GM21576 (cell line): ENCODE results near the gene SLC12A8.

Experiments used
- ATAC-seq: cut with Tn5 transposase; IDR thresholded peaks from one replicate; pipeline ENCODE4 v1.9.1; 2021; ENCODE audit warnings: mild to moderate bottlenecking, moderate library complexity; ENCODE audit not compliant: unreplicated experiment

Gene SLC12A8

DNA sequence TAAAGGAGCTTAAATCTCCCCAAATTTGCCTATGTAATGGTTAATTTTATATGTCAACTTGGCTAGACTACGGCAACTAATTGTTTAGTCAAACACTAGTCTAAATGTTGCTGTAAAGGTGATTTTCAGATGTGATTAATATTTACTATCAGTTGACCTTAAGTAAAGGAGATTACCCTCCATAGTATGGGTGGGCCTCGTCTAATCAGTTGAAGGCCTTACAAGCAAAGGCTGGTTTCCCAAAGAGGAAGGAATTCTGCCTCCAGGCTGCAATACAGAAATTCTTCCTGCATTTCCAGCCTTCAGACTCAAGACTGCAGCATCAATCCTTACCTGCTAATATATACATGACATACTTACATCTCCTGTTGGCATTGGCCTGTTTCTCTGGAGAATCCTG, 23.6 kb downstream of the SLC12A8 start:
- no peak for ATAC-seq

DNA sequence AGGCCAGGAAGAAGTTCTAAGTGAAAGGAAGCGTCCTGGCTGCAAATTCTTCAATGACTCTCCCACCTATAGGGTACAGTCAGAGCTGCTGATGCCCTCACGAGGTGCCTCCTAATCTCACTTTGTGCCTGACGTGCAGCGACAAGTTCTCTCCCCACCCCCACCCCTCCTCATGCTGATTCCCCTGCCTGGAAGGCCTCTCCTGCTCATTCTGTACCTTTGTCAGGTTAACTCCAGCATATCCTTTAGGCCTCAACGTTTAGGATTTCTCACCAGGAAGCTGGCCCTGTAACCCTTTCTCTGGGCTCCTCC, 25.0 kb downstream of the SLC12A8 start:
- no peak for ATAC-seq

DNA sequence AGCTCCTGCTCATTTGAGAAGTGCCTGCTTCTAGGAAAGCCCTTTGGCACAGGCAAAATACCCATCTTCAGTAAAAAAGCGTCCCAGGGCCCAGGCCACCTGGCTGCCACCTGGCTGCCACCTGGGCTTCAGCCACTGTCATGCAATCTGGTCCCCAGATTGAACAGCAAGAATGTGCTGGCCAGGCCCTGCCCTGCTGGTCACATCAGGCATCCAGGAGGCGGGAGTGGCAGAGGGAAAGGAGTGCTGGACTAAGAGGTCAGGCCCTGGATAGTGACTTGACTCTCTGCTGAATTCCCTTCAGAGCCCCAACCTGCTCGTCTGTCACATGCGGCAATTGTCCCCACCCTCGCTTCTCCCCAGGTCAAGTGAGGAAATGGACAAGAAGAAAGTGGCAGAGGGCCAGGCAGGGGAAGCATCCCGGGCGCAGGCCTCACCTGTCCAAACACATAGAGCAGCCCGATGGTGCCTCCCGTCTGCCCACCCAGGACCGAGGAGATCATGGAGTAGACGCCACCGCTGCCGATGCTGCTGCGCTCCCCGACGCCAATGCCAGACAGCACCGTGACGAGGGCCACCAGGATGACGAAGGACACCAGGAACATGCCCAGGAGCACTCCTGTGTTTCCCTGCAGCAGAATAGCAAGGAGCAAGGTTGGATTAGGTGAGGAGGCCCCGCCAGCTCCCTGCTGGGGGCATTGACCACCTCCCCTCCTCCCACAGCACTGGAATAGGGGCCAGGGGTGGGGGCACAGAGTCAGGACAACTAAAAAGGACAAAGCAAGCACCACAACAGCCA, 25.5 kb downstream of the SLC12A8 start:
- no peak for ATAC-seq

DNA sequence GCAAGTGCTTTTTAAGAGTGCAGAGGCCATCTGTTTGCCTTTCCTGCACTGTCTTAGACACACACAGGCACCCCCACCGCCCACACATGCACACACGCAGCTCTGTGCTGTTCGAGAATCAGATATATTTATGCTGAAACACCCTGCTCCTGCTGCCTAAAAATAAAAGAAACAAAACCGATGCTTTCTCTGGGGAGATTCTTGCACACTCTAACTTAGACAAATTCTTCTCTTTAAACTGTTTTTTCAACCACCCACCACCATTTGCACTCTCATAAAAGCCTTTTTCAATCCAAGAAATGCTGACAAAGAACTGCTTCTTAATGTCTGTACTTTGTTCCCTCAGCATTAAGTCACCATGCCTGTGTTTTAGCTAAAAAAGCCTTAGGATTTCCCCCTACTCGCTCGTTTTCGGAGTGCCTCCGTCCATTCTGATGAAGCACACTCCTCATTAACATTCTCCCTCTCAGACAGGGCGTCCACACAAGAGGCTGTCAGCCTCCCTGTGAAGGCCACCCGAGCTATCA, 26.2 kb downstream of the SLC12A8 start:
- peak; percentile 74 for ATAC-seq

DNA sequence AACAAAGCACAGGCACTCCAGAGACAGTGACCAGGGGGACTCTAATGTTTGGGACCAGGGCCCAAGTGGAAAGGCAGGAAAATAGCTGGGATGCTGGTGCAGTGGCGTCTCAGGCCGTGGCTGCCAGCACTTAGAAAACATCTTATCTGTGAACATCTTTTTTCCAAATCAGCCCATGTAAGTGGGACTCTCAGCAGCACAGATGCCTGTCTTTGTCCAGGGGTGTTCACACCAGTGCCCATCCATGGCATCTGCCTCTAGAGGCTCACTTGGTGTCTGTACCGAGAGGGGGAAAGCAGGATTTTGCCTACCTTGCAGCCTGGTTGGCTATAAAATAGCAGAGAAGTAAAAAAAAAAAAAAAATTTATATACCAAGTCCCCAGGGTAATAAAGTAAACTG, 26.7 kb downstream of the SLC12A8 start:
- ATAC-seq: no peak

DNA sequence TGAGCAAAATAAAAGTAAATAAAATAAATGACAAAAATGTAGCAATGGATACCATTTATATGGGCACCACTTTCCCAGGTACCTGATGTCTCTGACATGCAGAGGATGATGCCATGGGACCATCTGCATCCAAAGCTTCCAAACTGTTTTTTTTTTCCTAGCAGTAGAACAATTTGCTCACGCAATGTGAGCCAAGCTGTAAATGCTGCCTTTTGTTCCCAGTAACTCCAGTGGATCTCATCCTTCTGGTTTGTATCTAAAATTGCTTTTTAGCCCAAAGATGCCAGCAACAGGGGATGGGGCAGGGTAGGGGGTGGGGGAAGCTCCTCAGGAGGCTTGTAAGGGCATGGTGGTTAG, 32.7 kb downstream of the SLC12A8 start:
- ATAC-seq: no peak

DNA sequence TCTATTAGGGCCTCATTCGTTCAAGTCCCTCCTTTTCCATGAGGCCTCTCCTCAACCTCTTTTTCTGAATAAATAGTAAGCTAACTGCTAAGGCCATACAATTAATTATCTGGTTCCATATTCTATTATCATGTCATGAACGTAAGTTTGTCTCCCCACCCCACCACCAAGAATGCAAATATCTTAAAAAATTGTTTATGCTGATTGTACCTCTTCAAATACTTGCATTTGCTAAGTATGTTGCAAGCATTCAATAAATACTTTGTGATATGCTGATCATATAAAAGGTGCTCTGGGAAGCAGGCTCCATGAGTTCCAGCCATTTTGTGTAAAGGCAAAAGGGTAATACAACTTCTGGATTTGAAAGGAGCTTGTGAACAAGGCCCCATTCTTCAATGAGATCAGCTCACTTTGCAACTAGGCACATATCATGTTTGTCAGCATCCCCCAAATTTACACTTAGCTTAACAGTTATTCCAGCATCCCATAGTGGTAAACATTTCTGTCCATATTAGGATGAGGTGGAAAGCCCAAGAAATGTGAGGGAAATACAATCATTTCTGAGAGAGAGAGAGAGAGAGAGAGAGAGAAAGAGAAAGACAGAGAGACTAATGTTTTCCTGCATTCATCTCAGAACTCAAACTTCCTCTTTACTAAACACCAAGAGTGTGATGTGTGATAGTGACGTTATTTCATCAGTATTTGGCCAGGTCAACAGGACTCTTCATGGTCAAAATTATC, 33.2 kb downstream of the SLC12A8 start:
- ATAC-seq: no peak

DNA sequence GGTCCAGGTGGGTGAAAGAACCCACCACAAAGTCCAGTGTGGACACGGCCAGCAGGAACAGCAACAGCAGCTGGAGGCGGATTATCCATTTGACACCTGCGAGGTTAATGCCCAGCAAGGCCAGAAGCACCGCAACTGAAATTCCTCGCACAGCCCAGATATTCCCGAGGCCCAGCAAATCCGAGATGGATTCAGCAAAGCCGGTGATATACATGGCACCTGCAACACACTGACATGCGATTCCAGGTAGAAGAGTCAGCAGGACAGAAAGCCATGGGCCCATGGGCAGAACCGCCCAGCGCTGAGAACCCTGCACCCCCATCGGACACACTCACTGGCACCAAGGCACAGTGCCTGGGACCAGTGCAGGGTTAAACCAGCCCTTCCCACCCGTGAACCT, 34.8 kb downstream of the SLC12A8 start:
- no peak for ATAC-seq

DNA sequence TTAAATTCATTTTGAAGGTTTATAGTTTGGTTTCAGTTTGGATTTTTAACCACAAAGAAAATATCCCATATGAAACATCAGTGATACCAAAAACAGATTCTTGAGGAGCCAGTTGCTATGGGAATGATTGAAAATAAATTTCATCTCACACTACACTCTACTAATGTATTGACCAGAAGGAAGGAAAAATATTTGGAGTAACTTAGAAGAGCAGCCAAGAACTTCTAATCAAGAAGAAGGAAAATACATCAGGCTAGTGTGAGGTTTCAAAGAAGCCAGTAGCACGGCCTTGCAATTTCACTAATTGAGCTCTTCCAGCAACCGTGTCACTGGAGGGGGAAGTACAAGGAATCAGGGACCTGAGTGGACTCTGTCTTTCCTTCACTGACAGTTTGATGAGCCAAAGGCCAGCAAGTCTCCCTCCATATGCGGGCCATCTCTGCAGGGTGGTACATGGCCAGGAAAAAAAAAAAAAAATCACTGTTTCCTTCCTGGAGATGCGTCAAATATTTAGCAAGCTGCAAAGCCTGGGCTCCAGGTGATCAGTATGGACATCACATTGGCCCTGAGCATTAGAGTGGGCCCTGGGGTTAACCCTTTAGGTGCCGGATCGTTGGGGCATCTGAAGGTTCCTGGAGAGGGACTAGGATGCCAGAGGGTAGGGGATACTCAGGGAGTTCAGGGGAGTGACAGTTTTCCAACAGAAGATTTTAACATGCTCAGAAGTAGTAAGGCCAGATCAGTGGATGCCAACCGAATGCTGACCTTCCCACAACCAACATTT, 37.1 kb downstream of the SLC12A8 start:
- no peak for ATAC-seq

DNA sequence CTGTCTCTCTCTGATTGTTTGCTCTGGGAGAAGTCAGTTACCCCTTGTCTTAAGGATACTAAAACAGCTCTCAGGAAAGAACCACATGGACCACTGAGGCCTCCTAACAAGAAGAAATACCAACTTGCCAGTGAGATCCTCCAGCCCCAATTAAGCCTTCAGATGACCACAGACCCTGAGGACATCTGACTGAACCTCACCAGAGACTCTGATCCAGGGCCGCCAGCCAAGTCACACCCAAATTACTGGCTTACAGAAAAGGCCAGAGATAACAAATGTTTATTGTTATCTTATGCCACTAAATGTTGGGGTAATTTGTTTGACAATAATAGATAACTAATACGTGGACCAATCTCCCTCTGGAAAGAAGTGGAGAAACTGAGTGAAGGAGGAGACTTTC, 40.2 kb downstream of the SLC12A8 start:
- no peak for ATAC-seq

DNA sequence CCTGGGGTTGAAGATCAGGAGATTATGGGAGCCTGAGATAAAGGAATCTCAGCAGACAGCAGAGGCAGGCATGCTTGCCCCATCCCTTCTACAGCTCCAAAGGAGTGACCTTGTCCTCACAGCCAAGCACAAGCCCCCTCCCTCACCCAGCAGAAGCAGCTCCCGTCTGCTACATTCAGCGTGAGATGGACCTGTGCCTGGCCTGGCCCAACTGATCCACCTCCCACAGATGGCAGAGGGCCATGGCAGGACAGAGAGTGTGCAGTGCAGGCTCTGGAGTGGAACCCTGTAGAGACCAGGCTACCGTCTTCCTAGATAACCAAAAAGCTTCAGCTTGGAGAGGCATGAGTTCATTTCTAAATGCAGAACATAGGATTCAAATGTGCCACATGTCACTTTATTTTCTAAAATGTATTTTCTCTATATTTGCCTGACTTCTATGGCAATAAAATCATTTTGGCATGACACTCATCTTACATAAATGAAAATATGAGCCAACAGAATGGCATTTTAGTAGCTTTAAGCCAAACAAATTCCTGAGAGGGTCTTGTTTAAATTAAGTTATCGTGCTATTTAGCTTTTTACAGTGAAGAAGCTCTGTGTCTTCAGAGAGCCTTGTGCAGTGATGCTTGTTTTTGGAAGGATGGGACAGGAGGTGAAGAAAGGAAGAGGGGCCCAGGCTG, 43.7 kb downstream of the SLC12A8 start:
- no peak for ATAC-seq

DNA sequence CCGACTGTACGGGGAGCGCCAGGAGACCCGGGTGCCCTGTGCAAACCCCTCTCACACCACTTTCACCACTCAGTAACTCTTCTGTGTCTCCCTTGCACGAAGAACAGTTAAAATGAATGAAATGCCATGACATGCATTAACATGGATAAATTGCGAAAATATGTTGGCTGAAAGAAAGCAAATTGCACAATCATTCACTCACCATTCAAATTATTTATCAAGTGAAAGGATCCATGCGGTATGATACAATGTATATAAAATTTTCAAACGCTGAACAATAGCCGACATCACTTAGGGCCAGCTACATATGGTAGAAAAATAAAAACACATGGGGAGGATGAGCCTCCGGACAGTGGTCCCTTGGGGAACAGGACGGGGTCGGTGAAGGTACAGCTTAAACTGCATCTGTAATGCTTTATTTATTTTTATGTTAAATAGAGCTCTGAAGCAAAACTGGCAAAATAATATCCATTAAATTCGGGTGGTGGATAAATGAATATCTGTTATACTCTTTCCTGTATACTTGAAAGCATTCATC, 45.9 kb downstream of the SLC12A8 start:
- ATAC-seq: no peak

DNA sequence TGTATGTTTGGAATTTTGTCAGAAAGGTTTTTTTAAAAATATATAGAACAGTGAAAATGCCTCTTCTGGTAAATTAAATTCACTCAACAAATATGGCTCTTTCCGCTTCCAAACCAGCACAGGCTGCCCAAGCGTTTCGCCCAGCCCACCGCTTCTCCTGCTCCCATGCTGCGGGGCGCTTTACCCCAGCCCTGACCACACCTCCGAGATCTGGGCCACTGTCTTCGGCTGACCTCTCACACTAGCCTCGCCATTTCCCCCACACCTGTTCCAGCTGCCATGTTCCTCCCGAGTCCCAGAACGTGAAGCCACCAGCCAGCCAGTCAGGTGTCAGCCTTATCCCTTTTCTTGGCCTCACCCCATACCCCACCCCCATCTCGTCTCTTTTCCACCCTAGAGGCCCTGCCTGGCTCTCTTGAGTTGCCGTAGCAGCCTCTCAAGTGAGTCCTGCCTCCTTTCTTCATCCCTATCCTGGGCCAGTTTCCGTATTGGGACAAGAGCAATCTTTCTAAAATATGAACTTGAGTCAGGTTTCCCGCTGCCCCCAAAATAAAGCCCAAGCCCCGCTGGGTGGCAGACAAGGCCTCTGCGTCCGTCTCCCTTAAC, 46.5 kb downstream of the SLC12A8 start:
- no peak for ATAC-seq

DNA sequence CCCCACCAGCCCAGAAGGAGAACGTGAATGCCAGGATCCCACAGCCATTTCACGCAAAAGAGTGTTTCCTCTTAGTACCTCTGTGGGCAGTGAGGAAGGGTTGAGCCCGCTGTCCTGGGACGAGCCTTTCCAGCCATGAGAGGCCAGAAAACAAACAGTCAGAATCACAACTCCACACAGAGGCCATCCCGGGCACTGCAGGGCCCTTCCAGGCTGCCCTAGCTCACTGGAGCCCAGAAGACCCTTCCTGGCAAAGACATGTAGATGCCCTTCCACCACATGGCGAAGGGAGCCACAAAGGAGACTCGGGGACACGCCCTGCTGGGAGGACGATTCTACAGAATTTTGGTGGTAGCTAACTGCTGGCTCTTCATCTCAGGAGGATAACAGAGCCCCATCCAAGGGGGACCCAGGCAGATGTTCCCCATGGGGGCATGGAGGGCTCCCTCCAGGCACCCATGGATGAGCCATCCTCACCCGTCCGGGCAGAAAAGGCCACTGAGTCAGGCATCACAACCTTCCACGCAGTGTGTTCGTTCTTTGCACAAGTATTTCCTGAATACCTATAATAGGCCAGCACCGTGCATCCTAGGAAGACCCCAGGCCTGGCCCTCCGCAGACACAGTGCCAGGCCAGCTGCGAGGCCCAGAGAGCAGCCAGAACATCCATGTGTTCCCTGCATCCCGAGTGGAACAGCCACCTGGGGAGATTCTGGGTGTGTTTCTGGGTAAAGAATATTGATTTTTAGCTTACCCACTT, 47.2 kb downstream of the SLC12A8 start:
- ATAC-seq: no peak

DNA sequence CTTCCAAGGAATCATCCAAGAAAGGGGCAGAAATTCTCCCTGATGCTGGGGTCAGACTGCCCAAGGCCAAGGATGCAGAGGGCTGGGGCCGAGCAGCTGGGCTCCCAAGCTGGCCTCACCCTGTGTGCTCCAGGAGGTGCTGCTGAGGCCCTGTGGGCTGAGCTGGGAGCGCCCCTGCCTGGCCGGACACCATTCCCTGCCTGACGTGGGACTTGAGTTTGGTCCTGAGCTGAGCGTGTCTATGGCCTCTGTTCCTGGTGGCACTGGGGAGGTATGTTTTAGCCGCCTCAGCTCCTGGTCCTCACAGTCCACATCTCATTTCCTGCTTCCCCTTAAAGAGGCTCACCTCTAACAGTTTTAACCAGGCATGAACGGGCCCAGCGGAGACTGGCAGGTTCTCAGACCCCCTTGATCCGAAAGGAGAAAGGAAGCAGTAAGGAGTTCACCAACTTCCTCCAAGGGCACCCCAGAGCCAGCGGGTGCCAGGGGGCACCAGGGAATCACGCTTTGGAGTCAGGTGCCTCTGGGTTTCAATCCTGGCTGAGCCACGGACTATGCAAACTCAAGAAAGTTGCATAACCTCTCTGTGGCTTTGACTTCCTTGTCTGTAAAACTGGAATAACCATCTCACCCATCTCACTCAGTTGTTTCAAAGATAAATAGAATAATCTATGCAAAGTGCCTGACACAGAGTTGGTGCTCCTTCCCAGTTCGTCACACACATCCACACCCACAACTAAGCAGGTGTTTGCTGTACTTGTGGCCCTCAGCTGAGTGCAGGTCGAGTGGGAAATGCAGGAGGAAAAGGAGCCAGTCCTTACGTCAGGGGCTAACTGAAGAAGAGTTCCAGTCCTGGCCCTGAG, 48.6 kb downstream of the SLC12A8 start:
- no peak for ATAC-seq

DNA sequence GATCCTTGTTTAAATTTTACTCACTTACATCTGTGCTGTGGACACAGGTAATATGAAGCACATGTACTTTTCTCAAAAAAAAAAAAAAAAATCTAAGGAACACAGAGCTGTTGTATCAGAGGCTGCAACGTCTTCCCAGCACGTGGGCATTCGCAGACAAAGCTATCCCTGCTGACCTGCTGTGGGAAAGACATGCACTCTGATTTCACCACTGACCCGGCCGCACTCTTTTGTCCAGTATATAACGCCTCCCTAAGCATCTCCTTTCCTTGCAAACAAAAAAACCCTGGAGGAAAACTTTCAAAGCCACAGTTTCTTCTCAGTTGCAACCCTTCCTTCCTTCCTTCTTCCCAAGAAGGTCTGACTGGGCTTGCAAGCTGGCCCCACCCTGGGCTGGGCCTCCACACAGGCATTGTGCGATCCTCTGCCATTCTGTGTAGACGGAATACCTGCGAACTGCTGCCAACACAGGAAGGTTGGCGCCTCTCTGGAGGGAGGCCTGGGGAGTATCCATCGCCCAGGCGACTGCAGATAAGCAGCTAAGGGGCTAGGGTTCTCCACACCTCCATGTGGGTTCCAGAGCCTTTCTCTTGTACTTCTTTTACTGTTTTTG, 50.8 kb downstream of the SLC12A8 start:
- no peak for ATAC-seq

DNA sequence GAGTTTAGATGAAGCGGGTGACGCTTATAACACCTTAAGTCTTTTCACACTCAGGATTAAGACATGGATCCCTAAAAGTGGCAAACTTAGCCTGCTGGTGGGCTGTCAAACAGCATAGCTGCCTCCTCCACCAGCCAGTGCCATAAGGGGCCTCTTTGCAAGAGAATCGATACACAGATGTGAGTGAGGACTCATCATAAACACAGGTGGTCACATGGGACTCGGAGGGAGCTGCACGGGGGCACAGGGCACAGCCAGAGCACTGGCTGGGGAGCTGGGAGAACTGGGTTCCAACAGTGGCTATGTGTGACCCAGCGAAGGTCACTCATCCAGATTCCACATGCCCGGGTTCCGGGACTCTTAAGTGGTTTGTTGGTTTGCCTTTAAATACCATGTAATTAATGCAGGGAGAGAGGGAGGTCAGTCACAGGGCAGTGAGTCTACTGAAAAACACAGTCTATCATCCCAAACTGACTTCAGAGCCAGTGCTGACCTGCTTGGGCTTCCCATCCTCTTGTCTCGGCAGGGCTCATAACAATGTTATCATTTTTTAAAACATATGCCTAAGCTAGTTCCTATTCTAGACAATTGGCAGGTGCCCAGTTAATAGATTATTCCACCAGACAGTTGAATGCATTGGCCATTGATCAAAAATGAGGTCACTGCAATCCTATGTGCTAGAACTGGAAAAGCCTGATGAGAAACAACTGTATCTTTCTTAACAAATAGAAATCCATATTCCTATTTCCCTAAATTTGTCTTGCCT, 51.8 kb downstream of the SLC12A8 start:
- ATAC-seq: no peak

DNA sequence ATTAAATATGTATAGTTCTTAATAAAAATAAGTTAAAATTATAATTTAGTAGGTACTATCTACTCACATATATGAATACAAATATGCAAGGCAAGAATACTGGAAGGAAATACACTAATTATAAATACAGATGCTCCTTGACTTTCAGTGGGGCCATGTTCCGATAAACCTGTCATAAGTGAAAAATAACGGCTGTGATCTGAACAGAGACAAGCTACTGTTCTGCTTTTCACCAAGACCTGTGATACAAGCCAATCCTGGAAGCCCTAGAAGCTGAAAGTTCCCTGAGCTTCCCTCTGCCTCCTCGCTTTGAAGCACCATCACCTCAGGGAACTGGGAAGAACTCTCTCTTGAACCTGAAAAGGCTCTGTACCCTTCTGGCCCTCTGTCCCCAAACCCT, 55.4 kb downstream of the SLC12A8 start:
- no peak for ATAC-seq
